GM18858 (cell line): ENCODE measurements around the gene PAWR.
A peak's percentile ranks its signal among the peaks of the same experiment; 100 is the strongest.
"Not testable (repeated sequence)": the region's sequence is repeated elsewhere in the genome, so short reads cannot be mapped to it uniquely, and the experiment has no call there.

Experiments used
- ATAC-seq: cut with Tn5 transposase; IDR thresholded peaks from one replicate; pipeline ENCODE4 v1.9.1; 2021; ENCODE audit not compliant: unreplicated experiment

The PAWR gene

DNA sequence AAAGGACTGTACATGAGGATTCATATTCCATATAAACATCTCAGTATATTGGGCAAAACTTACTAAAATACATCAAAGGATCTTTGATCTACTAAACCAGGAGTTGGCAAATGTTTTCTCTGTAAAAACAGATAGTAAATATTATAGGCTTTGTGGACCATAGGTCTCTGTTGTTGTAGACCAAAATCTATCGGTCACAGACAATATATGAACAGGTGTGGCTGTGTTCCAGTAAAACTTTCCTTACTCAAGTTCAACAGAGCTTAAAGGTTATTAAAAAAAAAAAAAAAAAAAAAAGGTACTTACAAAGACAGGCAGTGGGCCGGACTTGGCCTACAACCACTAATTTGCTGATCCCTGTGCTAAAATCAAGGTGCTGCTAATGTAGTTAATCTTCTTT lies 40.3 kb downstream of the PAWR start:
- no peak for ATAC-seq

DNA sequence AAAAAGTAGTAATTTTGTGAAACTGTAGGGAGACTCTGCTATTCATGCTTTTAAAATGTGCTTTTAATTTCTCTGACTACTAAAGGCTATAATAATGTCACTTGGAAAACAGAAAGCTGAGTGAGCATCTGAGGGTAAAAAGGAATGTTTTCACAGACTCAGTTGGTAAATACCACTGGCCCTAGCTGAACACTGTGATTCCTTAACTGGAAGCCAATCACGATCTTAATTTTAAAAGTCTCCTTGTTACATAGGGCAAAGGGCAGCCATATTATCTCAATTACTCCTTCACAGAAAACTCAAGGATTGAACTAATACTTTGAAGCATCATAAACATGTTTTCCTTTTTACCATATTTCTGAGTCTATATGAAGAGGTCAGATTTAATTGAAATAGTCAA lies 41.9 kb downstream of the PAWR start:
- no peak for ATAC-seq

DNA sequence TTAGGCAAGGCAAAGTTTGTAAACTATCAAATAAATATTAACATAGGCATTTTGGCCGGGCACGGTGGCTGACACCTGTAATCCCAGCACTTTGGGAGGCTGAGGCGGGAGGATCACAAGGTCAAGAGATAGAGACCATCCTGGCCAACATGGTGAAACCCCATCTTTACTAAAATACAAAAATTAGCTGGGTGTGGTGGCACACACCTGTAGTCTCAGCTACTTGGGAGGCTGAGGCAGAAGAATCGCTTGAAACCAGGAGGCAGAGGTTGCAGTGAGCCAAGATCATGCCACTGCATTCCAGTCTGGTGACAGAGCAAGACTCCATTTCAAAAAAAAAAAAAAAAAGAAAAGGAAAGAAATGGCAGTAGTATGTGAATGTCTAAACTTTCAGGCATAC lies 43.9 kb downstream of the PAWR start:
- ATAC-seq = not testable (repeated sequence)

GRCh38 chr12:79645235-79645630 lies 45.5 kb downstream of the PAWR start:
- ATAC-seq = peak; percentile 97

DNA sequence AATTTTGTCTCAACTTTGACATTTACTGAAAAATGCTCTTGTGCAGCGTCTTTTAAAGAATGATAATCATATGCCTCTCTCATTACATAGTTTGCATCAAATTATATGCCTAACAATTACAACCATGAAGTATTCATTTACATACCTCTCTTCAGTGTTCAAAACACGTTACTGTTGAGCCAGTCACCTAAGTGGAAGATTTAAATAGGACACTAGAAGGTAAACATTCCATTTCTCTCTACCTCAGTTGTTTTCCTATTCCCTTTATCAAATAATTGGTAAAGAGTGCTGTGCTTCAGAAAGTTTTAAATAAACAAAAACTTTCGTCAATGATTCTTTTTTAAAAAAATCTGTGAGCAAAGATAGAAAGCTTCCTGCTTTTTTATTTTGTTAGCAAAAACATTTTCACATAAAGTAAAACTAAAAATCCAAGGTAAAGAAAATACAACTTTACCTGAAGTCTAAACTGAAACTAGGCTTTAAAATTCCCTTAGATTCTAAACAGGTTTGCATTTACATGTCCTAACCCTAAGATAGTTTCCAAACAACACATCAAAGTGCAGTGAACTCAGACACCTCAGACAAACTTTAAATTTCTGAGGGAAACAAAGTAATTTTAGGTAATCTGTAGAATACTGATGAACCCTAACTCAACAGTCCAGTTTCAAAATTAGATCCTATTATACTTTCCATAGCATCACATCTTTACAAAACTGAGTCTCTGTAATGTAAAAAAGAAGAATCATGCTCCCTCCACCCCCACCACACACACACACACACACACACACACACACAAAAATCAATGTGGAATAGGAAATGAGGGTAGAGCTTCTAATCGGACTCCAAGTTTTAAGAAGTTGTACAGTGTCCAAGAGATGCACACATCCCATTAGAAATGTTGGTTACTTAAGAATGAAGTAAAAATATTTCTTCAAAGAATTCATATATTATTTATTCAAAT lies 46.2 kb downstream of the PAWR start:
- peak; percentile 24 for ATAC-seq

DNA sequence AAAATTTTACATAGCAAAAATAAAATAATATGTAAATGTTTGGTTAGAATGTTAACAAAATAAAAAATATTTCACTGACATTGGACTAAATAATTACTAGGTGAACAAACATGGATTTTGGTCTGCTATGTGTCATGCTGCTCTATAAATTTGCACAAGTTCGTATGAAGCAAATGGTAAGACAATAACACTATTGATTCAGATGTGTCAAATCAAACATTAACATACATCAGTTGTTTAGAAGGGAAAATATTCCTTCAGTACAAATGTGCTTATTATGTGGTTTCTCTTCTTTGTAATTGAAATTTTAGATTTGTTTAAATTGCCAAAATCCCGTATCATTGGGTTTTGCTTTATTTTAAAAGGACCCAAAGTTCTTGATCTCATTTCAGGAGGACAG lies 46.9 kb downstream of the PAWR start:
- no peak for ATAC-seq

GRCh38 chr12:79638490-79638889 lies 52.3 kb downstream of the PAWR start:
- no peak for ATAC-seq

DNA sequence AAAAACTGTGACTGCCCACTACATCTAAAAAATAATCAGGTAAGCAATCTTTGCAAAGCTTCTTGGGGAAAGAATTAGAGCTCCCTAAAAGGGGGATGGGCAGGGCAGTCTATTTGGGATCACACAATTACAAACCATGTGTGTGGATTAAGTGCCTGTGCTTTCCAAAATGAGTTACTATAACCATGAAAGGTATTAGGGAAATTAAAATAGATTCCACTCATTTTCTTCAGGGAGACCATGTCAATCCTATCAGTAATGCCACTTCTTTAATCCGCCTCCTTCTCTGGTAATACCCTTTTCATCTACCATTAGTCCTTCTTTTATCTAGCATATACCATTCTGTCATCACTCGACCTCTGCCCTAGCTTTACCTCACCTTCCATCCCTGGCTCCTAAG lies 53.7 kb downstream of the PAWR start:
- ATAC-seq = no peak

GRCh38 chr12:79635676-79636075 lies 55.1 kb downstream of the PAWR start:
- no peak for ATAC-seq

DNA sequence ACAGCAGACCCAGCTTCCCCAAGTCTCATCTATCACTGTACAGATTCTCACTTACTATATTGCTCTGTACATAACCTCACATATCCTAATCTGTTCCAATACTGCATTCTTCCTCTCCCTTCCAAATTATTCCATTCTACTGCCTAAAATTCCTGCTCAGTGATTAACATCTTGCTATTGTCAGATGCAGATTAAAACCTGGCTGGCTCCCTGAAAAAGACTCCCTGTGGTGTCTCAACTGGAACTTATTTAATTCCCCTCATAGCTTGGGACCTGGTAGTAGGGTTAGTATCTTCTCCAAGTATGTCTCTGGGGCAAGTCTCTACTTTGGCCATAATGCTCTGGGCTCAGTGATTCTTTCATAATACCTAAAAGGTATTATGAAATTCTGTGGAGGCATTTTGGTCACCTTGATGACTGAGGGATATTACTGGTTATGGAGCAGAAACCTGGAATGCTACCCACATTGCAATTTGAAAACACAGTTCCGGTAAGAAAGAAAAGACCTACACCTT lies 55.8 kb downstream of the PAWR start:
- ATAC-seq = no peak

DNA sequence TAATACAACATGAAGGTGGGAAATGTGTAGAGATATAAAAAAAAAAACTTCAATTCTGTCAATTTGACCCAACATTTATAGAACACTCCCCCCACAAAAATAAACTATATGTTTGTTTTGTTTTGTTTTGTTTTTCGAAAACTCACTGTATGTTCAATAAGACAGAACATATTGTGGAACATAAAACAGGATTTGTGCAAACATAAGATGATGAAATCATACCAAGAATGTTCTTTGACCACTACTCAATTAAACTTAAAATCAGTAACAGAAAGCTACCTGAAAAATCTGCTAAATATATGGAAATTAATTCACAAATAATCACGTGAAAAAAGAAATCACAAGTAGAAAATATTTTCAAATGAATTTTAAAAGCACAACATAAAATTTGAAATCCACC lies 61.2 kb downstream of the PAWR start:
- ATAC-seq = no peak

DNA sequence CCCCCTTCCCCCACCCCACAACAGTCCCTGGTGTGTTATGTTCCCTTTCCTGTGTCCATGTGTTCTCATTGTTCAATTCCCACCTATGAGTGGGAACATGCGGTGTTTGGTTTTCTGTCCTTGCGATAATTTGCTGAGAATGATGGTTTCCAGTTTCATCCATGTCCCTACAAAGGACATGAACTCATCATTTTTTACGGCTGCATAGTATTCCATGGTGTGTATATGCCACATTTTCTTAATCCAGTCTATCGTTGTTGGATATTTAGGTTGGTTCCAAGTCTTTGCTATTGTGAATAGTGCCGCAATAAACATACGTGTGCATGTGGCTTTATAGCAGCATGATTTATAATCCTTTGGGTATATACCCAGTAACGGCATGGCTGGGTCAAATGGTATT lies 64.0 kb downstream of the PAWR start:
- ATAC-seq = not testable (repeated sequence)

GRCh38 chr12:79624378-79624777 lies 66.4 kb downstream of the PAWR start:
- no peak for ATAC-seq

GRCh38 chr12:79619872-79620562 lies 70.7 kb downstream of the PAWR start:
- ATAC-seq = no peak

GRCh38 chr12:79618848-79619404 lies 71.8 kb downstream of the PAWR start:
- no peak for ATAC-seq

- no peak for ATAC-seq
These were observed 73.1 kb downstream of the PAWR start for GRCh38 chr12:79617696-79618095.

DNA sequence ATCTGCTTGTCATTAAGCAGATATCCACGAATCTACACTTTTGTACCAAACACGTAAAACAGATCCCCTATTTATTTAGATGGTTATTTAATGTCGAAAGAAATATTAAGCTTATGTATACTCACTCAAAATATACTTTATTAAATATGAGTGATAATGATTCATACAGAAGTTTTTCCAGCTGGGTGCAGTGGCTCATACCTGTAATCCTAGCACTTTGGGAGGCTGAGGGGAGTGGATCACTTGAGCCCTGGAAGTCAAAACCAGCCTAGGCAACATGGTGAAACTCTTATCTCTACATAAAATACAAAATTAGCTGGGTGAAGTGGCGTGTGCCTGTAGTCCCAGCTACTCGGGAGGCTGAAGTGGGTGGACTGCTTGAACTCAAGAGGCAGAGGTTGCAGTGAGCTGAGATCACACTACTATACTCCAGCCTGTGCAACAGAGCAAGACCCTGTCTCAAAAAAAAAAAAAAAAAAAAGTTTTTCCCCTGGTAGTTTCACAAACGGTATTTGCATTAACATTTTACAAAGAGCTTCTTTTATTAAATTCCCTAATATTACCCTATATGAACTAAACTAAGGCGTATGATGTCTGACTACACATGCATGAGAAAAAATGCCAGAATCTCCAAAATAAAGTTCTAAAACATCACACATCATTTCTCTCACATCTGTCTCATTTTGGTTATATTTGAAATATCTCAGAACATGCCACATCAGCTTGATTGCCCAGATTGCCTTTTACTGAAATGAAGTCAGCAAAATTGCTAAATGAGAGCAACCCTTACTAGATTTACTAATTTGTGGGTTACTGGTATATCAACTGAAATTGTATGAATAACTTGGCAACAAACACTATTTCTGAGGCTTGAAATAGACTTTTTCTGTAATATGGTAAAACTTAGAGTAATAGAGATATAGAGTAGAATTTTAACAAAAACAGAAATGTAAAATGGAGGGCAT lies 74.9 kb downstream of the PAWR start:
- peak; percentile 52 for ATAC-seq

DNA sequence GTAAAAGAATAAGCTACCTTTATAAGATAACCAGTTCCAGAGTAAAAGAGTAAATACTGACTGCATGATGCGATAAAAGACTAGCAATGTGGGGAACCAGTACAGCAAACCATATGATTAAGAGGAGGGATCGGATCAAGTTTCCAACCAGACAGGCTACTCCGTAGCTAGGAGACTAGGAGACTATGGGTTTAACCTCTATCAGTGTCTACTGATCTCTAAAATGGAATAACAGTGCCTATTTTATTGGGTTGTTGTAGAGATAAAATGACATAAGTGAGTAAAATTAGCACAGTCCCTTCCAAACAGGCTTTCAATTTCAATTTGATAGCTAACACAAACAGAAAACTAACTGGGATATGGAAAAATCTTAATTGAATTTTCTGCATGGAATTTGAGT lies 76.0 kb downstream of the PAWR start:
- no peak for ATAC-seq

DNA sequence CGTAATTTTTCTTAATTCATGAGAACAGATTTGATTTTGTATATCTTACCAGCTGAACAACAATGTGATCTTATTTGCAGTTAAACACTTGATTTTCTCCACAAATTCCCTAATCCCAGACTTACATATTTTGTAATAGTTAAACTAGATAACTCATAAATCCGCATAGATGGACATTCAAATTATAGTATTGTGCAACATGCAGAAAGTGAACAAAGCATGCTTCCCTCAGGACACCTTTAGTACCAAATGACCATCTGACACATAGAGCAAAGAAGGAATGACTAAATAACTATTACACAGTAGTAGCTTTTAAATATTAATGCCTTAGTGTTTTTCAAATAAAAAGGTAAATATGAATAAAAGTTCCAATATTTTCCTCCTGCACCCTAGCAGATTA lies 88.9 kb downstream of the PAWR start:
- ATAC-seq = no peak

- ATAC-seq = no peak
These were observed 92.9 kb downstream of the PAWR start for GRCh38 chr12:79597910-79598309.
